ENCODE measurements around the gene BOLA2B. TPM values are rescaled to one million over a fixed set of nuclear protein-coding genes. Genes with fewer than 3 reads are reported as not detected.
"Not testable (repeated sequence)": the region's sequence is repeated elsewhere in the genome, so short reads cannot be mapped to it uniquely, and the experiment has no call there.

BOLA2B gene
- 501 TPM for polyA plus RNA-seq (2012; ENCODE audit: insufficient read depth, insufficient read length)

DNA sequence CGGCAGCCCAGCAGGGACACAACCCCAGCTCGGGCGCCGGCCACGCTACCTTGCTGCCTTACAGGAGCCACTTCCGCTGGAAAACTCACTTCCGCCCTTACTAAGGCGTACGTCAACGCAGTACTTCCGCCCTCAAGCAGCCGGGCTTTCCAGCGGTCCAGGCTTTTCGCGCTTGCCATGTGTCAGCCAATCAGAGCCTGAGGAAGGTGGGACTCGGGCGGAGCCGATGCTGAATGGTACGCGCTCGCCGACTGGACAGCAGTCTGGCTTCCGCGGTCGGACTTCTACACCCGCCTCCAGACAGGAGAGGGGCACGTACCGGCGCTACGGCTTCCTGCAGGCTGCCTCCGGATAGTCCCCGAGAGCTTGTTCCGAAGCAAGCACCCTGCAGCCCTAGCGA, at the start of gene BOLA2B, which contains the start of gene SLX1A:
Gene BOLA2B (minus strand): TSS at position 52 of the 400 bp plus-strand sequence. CDS start 71 bp downstream, outside the sequence.
Gene SLX1A (plus strand): TSS at position 261 of the 400 bp plus-strand sequence. CDS start 210 bp downstream, outside the sequence.
- not testable (repeated sequence) for DNase-seq (ENCODE audit: low read depth, low spot score)
- peak within 1 kb of the TSS; percentile 45 for H3K4me3 ChIP-seq (ENCODE audit: low read length)

DNA sequence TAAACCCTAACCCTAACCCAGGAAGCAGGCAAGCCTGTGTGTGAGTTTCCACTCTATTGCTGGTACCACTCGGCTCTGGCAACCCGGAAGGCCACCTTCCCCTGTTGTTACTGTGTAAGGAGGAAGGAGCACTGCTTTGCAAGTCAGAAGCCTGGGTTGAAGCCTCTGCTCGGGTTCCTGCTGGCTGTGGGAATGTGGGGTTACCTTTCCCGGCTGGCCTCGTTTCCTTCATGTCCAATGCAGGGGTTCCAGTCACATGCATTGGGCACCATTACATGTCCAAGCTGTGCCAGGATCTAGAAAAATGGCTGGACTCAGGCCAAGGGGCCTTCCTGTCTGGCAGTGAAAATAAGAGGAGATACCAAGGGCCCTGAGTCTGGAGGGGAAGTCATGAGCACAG, 23.6 kb upstream of the BOLA2B start:
- H3K4me3 ChIP-seq (ENCODE audit: low read length); DNase-seq (ENCODE audit: low read depth, low spot score): not testable (repeated sequence)

DNA sequence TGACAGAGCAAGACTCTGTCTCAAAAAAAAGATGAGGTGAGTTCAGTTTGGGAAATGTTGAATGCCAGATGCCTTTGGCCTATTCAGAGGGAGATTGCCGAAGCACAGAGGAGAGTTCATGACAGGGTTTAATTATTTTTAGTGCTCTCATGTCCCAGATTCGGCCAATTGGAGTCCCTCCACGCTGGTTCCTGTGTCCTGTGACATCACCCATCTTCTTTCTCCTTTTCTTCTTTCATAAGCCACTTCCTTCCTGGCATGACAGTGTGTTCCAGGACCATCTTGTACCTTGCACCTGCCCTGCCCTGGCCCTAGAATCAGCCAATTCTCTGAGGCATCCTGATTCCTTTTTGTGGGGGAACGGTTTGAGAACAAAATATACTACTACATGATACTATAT, 17.9 kb upstream of the BOLA2B start:
- not testable (repeated sequence) for H3K4me3 ChIP-seq (ENCODE audit: low read length); DNase-seq (ENCODE audit: low read depth, low spot score)

DNA sequence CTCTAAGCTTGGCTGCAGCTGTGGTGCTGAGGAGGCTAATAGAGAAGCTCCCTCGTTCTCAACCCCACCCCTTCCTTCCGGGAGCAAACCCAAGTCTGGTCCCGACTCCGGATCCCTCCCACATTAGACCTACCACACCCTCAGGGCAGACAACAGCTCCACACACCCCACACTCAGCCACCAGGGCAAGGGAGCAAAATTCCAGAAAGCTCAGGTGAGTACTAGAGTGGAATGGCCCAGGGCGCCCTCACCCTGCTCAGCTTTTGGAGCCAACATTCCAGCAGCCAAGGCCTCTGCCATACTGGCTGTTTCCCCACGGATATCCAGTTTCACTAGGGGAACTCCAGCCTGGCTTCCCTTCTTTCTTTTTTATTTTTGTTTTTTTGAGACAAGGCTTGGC, 15.6 kb upstream of the BOLA2B start:
- DNase-seq (ENCODE audit: low read depth, low spot score); H3K4me3 ChIP-seq (ENCODE audit: low read length): not testable (repeated sequence)

DNA sequence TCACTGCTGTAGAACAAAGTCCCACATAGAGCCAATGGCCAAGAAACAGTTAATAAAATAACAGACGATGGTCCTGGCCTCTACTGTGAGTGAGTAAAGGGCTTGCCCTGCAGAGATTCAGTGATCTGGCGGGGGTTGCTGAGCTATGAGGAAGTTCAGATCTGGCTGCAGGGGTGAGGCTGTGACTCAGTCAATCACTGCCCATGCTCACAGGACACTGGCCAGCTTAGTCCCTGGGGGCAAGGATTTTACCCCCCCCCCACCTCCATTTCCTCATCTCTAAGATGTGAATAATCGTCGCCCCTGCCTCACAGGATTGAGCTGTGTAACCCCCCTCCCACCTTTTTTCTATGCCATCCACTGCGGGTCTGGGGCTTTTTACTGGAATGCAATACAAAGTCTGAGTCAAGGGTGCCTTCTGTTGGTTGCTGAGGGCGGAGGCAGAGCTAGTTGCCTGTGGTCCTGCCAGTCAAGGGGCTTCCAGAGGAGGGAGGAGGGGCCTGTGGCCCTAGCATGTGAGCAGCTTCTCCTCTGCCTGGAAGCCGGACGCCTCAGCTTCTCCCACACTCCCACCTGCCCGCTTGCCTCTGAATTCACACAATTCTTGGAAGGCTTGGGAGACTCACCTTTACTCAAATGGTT, 13.7 kb upstream of the BOLA2B start:
- not testable (repeated sequence) for DNase-seq (ENCODE audit: low read depth, low spot score); H3K4me3 ChIP-seq (ENCODE audit: low read length)

DNA sequence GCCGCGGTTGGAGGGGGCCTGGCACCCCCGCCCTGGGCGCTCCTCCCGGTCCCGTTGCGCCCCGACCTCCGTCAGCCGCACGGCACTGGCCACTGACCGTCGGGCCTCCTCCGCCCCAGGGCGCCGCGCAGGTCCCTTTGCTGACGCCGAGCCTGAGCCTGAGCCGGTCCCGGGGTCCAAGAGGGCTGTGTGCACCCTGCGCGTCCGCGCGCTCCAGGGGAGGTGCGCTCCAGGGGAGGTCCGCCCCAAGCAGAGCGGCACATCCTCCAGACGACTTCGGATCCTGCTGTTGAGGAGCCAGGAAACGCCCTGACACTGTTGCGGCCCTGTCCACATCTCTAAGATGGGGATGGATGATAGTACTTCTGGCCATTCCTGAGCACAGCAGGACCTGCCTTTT, 12.8 kb upstream of the BOLA2B start:
- H3K4me3 ChIP-seq (ENCODE audit: low read length); DNase-seq (ENCODE audit: low read depth, low spot score): not testable (repeated sequence)

DNA sequence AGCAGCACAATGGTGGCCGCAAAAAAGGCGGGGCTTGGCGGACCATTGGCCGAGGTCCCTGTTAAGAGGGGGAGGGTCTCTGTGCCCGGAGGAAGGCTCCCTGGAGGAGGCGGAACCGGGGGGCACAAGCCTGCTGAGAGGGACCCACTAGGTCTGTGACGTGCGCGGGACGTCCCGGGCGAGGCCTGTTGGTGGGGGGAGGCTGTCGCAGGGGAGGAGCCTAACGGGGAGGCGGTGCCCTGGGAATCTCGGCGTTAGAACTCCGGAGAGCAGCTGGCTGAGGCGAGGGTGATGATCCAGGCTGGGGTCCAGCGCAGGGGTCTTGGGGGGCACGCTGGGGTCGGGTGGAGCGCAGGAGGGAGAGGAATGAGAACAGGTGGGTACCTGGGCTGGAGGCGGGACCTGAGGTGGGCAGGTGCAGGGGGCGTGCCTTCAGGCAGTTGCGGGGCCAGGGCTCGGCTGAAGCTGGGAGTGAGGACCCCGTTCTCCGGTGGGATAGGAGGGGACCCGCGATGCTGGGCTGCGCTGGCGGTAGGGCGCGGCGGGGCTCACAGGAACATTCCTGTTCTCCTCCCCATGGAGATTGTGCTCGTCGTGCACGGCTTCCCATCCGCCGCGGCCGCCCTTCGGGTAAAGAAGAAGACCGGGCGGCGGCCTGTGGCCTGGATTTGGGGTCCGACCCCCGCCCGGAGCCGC, 12.2 kb upstream of the BOLA2B start:
- H3K4me3 ChIP-seq (ENCODE audit: low read length); DNase-seq (ENCODE audit: low read depth, low spot score): not testable (repeated sequence)

DNA sequence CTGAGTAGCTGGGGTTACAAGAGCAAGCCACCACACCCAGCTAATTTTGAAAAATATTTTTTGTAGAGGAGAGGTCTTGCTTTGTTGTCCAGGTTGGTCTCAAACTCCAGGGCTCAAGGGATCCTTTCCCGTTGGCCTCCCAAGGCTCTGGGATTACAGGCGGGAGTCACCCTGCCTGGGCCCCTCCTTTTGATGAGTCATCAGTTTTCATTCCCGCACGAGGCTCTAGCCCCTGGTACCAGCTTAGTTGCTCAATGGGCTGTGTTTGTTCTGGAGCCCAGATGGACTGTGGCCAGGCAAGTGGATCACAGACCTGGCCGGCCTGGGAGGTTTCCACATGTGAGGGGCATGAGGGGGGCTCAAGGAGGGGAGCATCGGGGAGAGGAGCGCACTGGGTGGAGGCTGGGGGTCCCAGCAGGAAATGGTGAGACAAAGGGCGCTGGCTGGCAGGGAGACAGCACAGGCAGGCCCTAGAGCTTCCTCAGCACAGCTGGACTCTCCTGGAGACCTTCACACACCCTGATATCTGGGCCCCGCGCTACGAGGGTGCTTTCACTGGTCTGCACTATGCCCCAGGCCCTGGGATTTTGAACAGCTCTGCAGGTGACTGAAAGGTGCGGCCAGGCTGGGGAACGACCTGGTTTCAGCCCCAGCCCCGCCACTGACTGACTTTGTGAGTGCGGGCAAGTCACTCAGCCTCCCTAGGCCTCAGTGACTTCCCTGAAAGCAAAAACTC, 6.3 kb upstream of the BOLA2B start:
- DNase-seq (ENCODE audit: low read depth, low spot score); H3K4me3 ChIP-seq (ENCODE audit: low read length): not testable (repeated sequence)

DNA sequence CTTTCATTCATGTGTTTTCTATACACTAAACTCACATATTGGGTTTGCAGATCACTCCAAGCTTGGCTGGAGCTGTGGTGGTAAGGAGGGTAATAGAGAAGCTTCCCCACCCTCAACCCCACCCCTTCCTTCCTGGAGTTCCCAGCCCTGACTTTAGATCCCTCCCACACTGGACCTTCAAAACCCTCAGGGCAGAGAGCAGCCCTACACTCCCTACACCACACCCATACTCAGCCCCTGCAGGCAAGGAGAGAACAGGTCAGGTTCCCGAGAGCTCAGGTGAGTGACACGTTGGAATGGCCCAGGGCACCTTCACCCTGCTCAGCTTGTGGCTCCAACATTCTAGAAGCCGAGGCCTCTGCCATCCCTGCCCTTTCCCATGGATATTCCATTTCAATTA, 5.6 kb upstream of the BOLA2B start, which contains the start of gene SULT1A3:
Gene SULT1A3 (plus strand): TSS at position 207 of the 400 bp plus-strand sequence. CDS start 1,474 bp downstream, outside the sequence.
- not testable (repeated sequence) for H3K4me3 ChIP-seq (ENCODE audit: low read length); DNase-seq (ENCODE audit: low read depth, low spot score)

DNA sequence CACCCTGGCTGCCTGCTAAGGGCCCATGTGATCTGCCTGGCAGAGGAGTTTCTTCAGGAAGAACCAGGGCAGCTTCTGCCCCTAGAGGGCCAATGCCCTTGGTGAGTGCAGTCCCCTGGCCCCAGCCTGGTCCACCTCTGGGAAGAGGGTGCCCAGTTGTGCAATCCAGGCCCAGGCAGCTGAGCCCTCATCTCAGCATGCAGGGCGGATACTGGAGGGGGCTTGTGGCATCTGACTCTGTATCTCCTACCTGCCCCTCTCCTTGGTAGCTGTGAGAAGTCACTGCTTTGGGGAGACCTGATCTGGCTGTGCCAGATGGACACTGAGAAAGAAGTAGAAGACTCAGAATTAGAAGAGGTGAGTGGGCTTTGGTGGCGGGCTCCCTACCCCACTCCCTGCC, 3.5 kb upstream of the BOLA2B start:
- not testable (repeated sequence) for H3K4me3 ChIP-seq (ENCODE audit: low read length); DNase-seq (ENCODE audit: low read depth, low spot score)

DNA sequence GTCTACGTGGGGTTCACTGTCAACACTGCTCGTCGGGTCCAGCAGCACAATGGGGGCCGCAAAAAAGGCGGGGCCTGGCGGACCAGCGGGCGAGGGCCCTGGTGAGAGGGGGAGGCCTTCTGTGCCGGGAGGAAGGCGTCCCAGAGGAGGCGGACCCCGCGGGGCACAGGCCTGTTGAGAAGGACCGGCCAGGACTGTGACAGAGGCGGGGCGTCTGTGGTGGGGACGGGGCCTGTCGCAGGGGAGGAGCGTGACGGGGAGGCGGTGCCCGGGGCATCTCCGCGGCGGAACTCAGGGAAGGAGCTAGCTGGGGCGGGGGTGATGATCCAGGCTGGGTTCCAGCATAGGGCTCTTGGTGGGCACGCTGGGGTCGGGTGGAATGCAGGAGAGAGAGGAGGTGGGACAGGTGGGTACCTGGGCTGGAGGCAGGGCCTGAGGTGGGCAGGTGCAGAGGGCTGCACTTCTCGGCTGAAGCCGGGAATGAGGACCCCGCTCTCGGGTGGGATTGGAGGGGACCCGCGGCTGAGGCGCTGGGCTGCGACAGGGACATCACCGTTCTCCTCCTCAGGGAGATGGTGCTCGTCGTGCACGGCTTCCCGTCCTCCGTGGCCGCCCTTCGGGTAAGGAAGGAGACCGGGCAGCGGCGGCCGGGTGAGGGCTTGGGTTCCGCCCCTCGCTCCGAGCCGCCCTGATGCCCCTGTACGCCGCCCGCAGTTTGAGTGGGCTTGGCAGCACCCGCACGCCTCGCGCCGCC, 883 bp upstream of the BOLA2B start:
- H3K4me3 ChIP-seq (ENCODE audit: low read length), result peak overlapping the region; percentile 45
- not testable (repeated sequence) for DNase-seq (ENCODE audit: low read depth, low spot score)

DNA sequence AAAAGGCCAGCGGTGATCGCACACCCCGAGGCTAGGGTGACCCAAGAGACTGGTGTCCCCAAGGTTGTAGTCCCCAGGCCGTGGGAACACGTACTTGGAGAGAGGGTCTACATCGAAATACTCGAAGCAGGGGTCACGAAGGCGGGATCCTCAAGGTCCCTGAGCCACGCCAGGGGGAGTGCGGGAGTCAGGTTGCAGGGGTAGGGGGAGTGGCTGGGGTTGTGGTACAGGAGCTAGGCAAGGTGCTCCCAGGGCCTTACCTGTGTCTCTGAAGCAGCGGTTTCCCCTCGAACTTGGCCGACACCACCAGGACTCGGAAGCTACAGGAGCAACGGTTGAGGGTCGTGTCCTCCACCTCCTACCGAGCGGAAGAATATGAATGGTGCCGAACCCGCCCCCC, 368 bp downstream of the BOLA2B start:
- not testable (repeated sequence) for H3K4me3 ChIP-seq (ENCODE audit: low read length); DNase-seq (ENCODE audit: low read depth, low spot score)

DNA sequence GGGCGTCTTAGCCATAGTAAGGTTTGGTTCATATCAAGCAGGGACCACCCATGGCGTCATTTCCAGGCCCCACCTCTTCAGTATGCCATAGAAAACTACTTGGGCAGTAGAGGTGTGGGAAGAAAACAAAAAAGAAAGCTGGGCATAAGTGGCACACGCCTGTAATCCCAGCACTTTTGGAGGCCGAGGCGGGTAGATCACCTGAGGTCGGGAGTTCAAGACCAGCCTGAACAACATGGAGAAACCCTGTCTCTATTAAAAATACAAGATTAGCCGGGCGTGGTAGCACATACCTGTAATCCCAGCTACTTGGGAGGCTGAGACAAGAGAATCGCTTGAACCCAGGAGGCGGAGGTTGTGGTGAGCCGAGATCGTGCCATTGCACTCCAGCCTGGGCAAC, 2.3 kb downstream of the BOLA2B start:
- H3K4me3 ChIP-seq (ENCODE audit: low read length); DNase-seq (ENCODE audit: low read depth, low spot score): not testable (repeated sequence)

DNA sequence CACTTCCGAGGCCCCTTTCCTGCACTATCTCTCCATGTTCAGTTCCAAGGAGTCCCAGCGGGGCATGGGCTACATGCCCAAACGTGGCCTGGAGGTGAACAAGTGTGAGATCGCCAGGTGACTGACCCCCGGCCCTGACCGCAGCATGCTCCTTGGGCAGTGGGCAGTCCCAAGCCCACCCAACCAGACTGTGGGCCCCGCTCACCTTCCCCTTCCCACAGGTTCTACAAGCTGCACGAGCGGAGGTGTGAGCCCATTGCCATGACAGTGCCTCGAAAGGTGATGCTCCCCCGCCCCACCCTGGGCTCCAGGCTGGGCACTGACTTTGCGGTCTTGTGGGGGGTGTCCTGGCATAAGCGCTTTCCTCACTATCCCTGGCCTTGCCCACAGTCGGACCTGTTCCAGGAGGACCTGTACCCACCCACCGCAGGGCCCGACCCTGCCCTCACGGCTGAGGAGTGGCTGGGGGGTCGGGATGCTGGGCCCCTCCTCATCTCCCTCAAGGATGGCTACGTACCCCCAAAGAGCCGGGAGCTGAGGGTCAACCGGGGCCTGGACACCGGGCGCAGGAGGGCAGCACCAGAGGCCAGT, 5.4 kb downstream of the BOLA2B start:
- DNase-seq (ENCODE audit: low read depth, low spot score), result no peak

DNA sequence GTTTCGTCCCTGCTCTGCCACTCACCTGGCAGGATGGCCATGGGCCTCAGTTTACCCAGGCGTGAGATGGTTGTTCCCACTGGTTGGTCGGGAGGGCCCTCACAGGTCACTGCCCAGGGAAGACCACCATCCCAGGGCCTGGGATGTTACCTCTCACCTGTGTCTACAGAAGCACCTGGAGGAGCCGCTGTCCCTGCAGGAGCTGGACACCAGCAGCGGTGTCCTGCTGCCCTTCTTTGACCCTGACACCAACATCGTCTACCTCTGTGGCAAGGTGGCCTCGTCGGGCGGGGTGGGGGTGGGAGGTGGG, 6.0 kb downstream of the BOLA2B start:
- peak overlapping the region; percentile 99 for H3K4me3 ChIP-seq (ENCODE audit: low read length)
- DNase-seq (ENCODE audit: low read depth, low spot score), result no peak

More for the DNA sequence above, 5.4 kb downstream of the BOLA2B start:
- no peak overlapping the region for H3K4me3 ChIP-seq (ENCODE audit: low read length)

DNA sequence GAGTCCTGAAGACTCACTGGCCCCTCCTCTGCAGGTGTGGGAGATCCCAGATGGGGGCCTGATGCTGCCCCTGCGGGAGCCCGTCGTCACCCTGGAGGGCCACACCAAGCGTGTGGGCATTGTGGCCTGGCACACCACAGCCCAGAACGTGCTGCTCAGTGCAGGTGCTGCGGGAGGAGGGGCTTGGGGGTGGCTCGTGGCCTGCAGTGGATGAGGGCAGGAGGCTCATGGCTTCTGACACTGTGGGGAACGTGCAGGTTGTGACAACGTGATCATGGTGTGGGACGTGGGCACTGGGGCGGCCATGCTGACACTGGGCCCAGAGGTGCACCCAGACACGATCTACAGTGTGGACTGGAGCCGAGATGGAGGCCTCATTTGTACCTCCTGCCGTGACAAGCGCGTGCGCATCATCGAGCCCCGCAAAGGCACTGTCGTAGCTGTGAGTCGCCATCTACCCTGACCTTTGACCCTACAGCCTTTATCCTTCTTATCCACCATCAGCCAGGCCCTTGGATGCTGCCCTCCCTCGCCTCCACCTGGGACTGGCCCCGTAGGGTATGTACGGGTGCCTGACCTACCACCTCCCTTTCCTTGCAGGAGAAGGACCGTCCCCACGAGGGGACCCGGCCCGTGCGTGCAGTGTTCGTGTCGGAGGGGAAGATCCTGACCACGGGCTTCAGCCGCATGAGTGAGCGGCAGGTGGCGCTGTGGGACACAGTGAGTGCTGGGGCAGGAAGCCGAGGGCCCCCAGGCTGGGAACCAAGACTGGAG, 6.5 kb downstream of the BOLA2B start:
- H3K4me3 ChIP-seq (ENCODE audit: low read length), result peak overlapping the region; percentile 99
- peak; percentile 66 for DNase-seq (ENCODE audit: low read depth, low spot score)

DNA sequence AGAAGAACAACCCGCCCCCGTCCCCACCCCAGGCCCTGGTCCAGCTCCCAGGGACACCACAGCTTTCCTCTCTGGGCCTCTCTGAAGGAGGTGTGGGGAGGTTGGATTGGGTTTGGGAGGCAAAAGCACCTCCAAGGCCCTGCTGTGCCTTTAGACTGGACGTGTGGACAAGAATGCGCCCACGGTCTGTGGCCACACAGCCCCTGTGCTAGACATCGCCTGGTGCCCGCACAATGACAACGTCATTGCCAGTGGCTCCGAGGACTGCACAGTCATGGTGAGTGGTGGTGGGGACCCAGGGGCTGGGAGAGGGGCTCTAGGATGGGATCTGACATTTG, 7.1 kb downstream of the BOLA2B start:
- peak overlapping the region; percentile 99 for H3K4me3 ChIP-seq (ENCODE audit: low read length)
- no peak for DNase-seq (ENCODE audit: low read depth, low spot score)
